GM19193 (cell line): ENCODE measurements around the gene S100A11.

ENCODE experiments used
- POLR2A ChIP-seq: IDR thresholded peaks from 4 replicates; pipeline ENCODE4 v1.6.1; 2011; ENCODE audit not compliant: insufficient read depth, insufficient read length; ENCODE audit errors: extremely low read depth

S100A11 gene

DNA sequence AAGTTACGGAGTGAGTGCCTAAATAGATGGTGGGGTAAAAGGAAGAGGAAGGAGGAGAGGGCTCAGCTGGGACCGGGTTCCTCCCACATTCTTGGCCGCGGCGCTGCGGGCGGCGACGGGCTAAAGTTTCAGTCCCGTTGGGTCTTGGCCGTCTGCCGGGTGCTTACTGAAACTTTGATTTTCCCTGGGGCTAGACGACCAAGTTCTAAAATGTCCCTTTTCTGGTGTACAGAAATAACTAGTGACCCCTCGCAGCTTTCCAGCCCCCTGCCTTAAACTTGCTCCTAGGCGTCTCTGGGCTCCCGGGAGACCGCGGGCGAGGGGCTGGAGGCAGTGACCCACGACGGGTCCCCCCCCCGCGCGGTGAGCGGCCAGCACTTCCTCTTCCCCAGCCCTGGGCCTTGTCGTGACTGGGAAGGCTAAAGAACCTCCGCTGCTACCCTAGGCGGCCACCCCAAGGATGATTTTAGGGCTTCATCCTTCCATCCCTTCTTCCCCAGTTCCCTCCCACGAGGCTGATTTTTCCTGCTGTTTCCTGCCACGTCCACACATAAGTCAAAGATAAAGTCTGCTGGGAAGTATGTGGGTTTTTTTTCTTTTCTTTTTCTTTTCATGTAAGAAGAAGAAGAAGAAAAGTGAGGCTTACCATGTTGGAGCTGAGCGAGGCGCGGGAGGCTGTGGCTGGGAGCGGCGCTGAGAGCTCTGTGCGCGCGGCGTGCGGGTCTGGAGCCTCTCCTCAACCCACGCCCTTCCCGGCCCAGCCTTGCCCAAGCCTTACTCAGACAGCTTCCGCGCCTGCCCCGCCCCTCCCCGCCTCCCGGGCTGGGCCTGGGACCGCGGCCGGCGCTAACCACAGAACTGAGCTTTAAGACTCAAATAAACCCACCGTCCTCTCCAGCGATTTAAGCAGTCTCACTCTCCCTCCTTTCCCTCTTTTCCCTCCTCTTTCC, at the start of gene S100A11:
TSS of gene S100A11 (minus strand) at position 738 of the 950 bp plus-strand sequence. CDS start at position 649, 89 bp downstream.
- peak; percentile 69 for TF ChIP-seq POLR2A

DNA sequence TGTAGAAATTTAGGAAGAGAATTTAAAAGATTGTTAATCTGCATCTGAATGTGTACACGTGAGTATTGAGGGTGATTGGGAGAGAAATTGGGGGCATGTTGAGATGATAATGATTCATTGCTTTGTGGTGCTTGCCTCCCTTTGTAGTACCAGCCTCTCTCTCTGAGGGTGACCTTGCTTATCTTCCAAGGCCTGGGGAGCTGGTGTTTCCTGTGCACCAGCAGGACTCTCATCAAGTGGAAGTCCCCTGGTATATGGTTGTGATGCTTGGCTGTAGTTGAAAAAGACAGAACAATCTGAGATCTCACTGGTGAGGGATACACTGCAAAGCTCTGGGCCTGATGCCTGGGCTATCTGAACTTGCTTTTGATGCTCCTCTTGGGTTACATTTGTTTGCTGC, 48.0 kb upstream of the S100A11 start:
- TF ChIP-seq POLR2A: no peak

DNA sequence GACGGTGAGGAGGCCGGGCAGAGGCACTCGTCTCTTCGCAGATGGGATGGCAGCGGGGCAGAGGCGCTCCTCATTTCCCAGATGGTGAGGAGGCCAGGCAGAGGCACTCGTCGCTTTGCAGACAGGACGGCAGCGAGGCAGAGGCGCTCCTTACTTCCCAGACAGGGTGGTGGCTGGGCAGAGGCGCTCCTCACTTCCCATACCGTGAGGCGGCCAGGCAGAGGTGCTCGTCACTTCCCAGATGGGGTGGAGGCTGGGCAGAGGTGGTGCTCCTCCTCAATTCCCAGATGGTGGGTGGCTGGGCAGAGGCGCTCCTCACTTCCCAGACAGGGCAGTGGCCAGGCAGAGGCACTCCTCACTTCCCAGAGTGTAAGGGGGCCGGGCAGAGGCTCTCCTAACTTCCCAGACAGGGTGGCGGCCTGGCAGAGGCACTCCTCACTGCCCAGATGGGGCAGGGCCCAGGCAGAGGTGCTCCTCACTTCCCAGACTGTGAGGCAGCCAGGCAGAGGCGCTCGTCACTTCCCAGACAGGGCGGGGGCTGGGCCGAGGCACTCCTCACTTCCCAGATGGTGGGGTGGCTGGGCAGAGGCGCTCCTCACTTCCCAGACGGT, 42.1 kb upstream of the S100A11 start:
- TF ChIP-seq POLR2A: no peak

DNA sequence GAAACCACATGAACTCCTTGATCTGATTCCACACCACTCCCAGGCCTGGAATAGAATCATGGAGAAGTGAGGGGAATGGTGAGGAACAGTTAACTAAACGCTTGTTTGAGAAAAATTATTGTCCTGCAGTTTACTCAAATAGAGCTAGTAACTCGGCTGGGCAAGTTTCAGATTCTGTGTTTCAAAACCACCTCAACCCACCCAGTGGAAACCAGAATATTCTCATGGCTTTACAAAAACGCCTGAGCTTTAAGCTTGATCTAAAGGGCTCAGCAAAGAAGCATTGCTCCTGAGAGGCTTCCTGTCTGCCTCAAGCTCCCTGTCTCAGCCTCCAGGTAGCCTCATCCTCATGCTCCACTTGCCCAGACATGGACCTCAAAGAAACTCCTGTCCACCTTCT, 35.5 kb upstream of the S100A11 start:
- no peak for TF ChIP-seq POLR2A

DNA sequence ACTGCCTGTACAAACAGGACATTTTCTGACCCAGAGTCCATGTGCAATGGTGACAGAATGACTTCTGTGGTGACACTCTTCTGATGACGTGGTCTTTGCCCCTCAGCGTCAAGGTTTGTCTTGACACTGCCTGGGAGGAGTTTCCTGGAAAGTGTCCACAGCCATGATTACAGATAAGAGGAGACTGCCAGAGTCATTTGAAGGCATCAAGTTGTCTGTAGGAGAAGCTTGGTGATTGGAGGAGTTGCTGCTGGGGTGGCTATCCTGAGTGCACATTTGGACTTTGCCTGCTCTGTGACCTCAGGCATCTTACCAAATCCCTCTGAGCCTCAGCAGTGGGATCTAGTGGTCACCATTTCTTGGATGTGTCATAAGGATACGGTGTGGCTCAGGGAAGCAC, 34.3 kb upstream of the S100A11 start:
- TF ChIP-seq POLR2A: no peak

DNA sequence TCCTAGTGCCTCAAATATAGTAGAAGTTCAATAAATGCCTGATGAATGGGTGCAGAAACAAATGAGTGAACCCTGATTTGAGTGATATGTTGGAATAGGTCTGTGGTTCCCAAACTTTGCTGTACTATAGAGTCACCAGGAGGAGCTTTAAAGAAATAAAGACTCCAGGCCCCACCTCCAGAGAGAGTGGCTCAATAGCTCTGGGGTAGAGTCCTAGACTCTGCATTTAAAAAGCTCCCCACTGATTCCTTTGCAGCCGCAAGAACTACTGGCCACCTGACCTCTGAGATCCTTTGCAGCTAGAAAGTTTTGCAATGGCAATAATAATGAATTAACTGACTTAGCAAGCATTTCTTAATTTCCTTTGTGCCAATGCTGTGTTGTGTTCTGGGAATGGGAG, 31.1 kb upstream of the S100A11 start:
- no peak for TF ChIP-seq POLR2A

DNA sequence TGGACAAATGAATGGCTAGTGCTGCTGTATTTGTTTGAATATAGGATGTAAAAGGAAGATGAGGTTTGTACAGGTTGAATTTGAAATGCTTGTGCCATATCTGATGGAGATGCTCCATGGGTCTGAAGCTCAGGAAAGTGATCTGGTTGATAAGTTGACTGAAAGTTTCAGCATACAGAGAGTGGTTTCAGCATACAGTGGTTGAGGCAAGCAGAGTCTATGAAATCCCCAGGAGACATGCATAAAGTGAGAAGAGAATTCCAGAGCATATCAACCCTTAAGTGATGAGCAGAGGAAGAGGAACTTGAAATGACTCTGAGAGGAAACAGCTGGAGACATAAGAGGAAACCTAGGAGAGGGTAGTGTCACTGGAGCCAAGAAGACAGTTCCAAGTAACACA, 30.3 kb upstream of the S100A11 start:
- TF ChIP-seq POLR2A: no peak

DNA sequence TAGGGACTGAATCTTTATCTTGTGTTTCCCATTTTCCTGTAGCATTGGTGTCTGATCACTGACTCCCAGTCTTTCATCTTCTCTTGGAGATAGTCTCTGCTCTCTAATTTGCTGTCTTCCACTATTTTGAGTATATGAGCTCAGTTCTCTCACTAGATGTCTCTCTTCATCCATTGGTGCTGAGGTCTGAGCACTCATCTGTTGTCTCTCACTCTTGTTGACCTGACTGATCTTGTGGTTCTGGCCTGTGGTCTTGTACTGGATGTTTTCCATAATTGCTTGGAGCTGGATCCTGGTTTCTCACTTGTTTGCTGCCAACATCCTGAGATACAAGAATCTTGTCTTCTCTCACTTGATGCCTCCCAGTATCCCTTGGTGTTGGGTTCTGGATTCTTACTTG, 25.1 kb upstream of the S100A11 start:
- no peak for TF ChIP-seq POLR2A

DNA sequence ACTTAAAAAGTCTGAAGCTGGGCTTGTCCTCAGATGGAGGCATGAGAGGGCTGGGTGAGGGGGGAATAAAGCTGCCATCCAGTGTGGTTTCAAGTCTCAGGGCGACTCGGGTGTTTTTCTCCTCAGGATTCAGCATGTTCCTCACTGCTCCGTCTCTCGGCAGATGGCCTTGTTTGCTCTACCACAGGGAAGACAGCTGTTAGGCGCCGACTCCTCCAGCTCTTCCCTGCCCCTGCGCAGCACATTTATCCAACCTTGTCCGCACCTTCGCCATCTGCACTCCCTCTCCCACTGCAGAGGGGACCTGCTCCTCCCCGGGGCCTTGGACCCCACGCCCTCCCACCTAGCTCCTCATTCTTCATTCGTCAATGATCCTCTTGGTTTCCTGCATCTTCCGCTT, 16.6 kb upstream of the S100A11 start:
- no peak for TF ChIP-seq POLR2A

DNA sequence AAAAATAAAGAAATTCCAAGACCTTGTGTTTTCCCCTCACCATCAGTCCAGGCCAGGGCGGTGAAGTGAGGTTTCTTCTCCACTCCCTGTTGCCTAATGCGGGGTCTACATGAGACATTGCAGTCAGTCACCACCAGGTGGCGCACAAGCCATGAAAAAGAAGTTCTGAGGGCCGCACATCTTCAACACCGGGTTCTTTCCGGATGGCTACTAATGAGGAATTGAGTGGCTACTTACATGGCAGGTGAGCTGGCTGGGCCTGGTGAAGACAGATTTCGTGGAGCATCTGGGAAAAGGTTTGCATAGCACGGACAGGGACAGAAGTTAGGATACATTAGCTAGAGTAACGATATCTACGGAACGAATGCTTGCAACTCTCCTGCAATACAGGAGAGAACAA, 15.8 kb upstream of the S100A11 start:
- no peak for TF ChIP-seq POLR2A

DNA sequence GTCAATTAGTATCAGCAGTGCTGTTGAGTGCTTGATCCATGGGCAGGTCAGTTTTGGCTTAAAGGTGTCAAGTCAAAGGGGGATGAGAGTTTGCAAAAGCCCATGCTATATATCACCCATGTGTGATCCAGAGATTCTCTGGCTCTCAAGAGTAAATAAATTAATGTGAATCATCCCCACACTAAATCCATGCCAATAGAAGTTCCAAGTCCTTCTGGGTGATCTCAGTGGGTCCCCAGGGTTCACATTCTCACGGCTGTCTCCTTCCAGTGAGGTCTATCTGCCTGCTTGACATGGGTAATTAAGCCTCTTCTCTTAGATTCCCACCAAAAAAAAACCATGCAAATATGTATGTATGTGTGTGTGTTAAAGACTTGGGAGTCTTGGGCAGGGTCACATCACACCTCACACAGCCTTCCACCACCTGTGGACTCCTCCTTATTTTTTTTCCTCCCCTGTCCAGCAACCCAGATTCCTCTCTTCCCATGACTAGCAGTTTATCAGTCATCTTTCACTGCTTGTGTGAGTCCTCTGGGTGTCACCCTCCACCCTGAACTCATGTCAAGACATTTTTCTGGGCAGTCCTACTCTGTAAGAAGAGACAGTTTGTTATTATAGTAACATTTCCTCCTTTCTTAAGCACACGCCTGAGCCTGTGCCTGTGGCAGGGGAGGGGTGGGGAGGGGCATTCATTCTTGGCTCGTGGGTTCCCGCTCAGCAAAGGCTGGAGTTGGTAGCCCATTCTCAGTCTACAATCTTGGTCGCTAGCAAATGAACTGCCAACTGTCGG, 14.3 kb upstream of the S100A11 start:
- TF ChIP-seq POLR2A: no peak

DNA sequence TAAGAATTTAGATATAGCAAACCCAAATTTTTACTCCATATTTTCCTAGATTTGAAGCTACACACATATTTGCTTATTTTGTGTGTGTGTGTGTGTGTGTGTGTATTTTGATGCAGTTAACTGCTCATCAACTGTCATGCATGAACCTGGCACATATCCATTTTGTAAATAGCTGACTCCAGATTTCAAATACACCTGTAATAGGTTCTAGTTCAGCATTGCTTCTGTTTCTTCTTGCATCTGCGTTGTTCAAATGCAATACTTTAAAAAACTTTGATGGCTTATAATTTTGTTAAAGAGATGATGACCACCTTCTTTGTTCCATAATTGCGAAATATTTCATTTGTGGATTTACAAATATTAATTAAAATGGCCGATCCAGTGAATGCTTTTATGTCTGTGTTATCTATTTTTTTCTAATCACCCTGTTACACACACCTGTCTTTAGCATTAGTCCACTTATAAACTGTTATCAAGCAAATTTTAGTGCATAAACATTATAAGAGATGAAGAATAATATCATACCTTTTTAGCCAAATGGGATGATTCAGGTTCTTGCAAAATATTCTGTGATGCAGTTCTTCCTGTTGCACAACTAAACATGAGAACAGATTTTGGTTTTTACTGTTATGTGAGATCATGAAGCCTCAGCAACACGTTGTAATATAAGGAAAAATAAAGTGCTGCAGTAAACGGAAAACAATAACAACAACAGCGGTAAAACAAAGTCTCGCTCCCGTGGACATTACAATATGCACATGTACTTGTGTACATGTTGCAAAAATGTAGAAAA, 12.7 kb upstream of the S100A11 start:
- TF ChIP-seq POLR2A: no peak

DNA sequence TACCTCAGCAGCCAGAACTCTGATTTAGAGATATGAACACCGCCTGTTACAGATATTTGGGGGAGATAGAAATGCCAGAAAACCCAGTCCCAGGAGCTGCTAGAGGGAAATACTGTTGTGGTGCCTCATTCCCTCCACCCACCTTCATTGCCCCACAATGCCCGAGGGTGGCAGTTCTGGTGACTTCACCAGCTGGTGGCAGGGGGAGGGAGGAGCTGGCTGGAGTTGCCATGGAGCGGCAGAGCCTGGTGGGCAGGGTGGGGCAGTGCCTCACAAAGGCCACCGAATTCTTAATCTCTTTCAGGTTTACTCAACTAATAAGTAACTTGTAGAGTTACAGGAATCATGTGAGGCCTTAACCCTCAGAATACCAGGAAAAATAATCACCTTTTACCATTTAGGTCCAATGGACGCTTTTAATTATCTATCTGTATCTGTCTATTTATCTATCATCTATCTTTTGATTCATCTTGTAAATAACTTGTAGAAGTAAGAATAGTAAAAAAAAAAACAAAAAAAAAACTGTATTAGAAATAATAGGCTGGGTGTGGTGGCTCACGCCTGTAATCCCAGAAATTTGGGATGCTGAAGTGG, 11.7 kb upstream of the S100A11 start:
- TF ChIP-seq POLR2A: no peak

DNA sequence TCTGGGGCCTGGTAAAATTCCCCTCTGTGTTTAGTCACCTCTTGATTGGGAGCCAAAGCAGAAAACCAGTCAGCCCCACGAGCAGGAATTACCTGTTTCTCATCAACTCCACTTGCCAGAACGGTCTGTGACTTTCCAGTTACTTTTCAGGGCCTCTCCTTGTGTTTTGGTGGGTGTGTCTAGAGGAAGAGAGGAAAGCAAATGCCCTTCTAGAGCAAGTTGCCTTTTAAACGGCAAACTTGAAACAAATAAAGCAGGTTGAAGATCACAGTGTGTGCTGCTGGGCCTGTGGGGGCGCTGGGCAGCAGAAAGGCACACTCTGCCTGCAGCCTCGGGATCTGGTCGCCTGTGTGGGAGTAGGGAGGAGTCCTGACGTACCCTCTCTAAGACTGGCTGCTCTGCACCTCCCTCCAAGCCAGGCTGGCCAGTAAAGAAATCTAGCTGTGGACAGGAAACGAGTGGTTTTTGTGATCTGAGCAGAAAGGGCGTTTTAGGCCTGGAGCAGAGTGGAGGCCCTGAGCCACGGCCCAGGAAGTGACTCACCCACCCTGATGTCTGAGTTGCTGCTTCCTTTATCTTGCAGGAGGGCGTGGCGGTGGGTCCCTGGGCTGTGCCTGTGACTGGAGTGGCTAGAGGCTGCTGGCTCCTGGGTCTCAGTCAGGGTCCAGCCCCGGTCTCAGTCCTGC, 11.1 kb upstream of the S100A11 start:
- TF ChIP-seq POLR2A: peak; percentile 82
